Keratinocyte (primary cell): ENCODE results near the gene LIG3. TPM values are rescaled to one million over a fixed set of nuclear protein-coding genes. Genes with fewer than 3 reads are reported as not detected.
A peak's percentile ranks its signal among the peaks of the same experiment; 100 is the strongest.

ENCODE experiments used
- DNase-seq: peaks from one replicate; pipeline ENCODE4 v3.0.0-alpha.2; 2011; ENCODE audit warnings: low read depth, missing footprints, low spot score
- FAIRE-seq: peaks from 2 replicates; lab custom pipeline; 2011; peaks lifted over from hg19 to GRCh38; lab: Jason Lieb, UNC
- H2AFZ ChIP-seq: 2 replicates; pipeline ENCODE4 v1.6.0; 2012; ENCODE audit warnings: low read length, control low read depth, inconsistent platforms; ENCODE audit not compliant: control insufficient read depth
- H3K27ac ChIP-seq: 2 replicates; pipeline ENCODE4 v1.5.1; 2011; ENCODE audit warnings: low read length; ENCODE audit not compliant: control insufficient read depth, insufficient read depth
- H3K27me3 ChIP-seq: 3 replicates; pipeline ENCODE4 v1.6.0; 2011; ENCODE audit warnings: low read length; ENCODE audit not compliant: control insufficient read depth, insufficient read depth; ENCODE audit errors: extremely low read depth
- H3K36me3 ChIP-seq, 2 experiments: 2 replicates in 1 of 2; 3 replicates in 1 of 2; pipeline ENCODE4 v1.5.1; 2011; ENCODE audit warnings: low read length in 2 of 2, mild to moderate bottlenecking in 1 of 2; ENCODE audit not compliant: control insufficient read depth in 2 of 2, insufficient read depth in 2 of 2; ENCODE audit errors: extremely low read depth in 1 of 2
- H3K4me1 ChIP-seq: 3 replicates; pipeline ENCODE4 v1.5.1; 2011; ENCODE audit warnings: low read length; ENCODE audit not compliant: control insufficient read depth, insufficient read depth; ENCODE audit errors: extremely low read depth
- H3K4me2 ChIP-seq: 3 replicates; pipeline ENCODE4 v1.6.0; 2011; ENCODE audit warnings: low read depth, low read length; ENCODE audit not compliant: control insufficient read depth, insufficient read depth; ENCODE audit errors: extremely low read depth
- H3K4me3 ChIP-seq, 3 experiments: fragments of 200-600 bp in 1 of 3; sonication (generic) in 1 of 3; 2 replicates in 2 of 3; 3 replicates in 1 of 3; pipeline ENCODE4 v1.5.1; 2011 to 2016; ENCODE audit warnings: low read length in 3 of 3, mild to moderate bottlenecking in 3 of 3, control low read depth in 2 of 3, inconsistent platforms in 1 of 3, low read depth in 1 of 3, mixed read lengths in 1 of 3, mixed run types in 1 of 3, moderate library complexity in 1 of 3; ENCODE audit not compliant: control insufficient read depth in 2 of 3, insufficient read depth in 2 of 3; ENCODE audit errors: extremely low read depth in 1 of 3
- H3K79me2 ChIP-seq: 2 replicates; pipeline ENCODE4 v1.6.0; 2012; ENCODE audit warnings: low read length; ENCODE audit not compliant: control insufficient read depth, insufficient read depth
- H3K9ac ChIP-seq: 3 replicates; pipeline ENCODE4 v1.6.0; 2011; ENCODE audit warnings: low read length; ENCODE audit not compliant: control insufficient read depth, insufficient read depth; ENCODE audit errors: extremely low read depth
- H3K9me1 ChIP-seq: 3 replicates; pipeline ENCODE4 v1.6.0; 2011; ENCODE audit warnings: low read length; ENCODE audit not compliant: control insufficient read depth, insufficient read depth; ENCODE audit errors: extremely low read depth
- H3K9me3 ChIP-seq: 2 replicates; pipeline ENCODE4 v1.5.1; 2012; ENCODE audit warnings: low read depth, low read length; ENCODE audit not compliant: control insufficient read depth
- H4K20me1 ChIP-seq: 3 replicates; pipeline ENCODE4 v1.6.0; 2011; ENCODE audit warnings: low read length; ENCODE audit not compliant: control insufficient read depth, insufficient read depth; ENCODE audit errors: extremely low read depth
- EZH2 ChIP-seq: IDR thresholded peaks from one replicate; pipeline ENCODE4 v1.6.1; 2012; ENCODE audit warnings: inconsistent platforms, mild to moderate bottlenecking, low read length, moderate library complexity
- dilution Hi-C: fragments of 300-500 bp; cut with MboI; formaldehyde crosslinking; loops from one replicate; pipeline ENCODE4 v1.7.0; 2020; ENCODE audit warnings: low sequenced_read_pairs; ENCODE audit not compliant: extremely low pct_ligation_motif_present
- polyA plus RNA-seq, 5 experiments: library from polyadenylated mRNA; depleted of rRNA in 3 of 5; stranded (reverse) in 3 of 5; stranded (forward) in 1 of 5; unstranded in 1 of 5; fragments of >200 nt; gene quantifications; 1 replicate in 1 of 5; 2 replicates in 3 of 5; 3 replicates in 1 of 5; pipeline versions ENCODE4 v1.2.1 to v1.2.3, GENCODE V29; 2011 to 2012; ENCODE audit warnings: missing spikeins in 2 of 5, low read depth in 1 of 5, low replicate concordance in 1 of 5
- TF ChIP-seq, protein P1 (sequence below), 3 experiments: IDR thresholded peaks in 1 of 3; conservative IDR thresholded peaks in 1 of 3; optimal IDR thresholded peaks in 1 of 3; 2 replicates in 2 of 3; 3 replicates in 1 of 3; pipeline versions ENCODE3 to v1.5.1; 2011; ENCODE audit warnings: low read length in 3 of 3, mild to moderate bottlenecking in 3 of 3, moderate library complexity in 2 of 3, control low read depth in 1 of 3, inconsistent platforms in 1 of 3; ENCODE audit not compliant: insufficient read depth in 2 of 3; ENCODE audit errors: extremely low read depth in 1 of 3

LIG3 gene
- polyA plus RNA-seq, 1 donor (not counting 4 experiments of a cell fraction or from before 2014, with no cell fraction given) = 29.3 TPM

DNA sequence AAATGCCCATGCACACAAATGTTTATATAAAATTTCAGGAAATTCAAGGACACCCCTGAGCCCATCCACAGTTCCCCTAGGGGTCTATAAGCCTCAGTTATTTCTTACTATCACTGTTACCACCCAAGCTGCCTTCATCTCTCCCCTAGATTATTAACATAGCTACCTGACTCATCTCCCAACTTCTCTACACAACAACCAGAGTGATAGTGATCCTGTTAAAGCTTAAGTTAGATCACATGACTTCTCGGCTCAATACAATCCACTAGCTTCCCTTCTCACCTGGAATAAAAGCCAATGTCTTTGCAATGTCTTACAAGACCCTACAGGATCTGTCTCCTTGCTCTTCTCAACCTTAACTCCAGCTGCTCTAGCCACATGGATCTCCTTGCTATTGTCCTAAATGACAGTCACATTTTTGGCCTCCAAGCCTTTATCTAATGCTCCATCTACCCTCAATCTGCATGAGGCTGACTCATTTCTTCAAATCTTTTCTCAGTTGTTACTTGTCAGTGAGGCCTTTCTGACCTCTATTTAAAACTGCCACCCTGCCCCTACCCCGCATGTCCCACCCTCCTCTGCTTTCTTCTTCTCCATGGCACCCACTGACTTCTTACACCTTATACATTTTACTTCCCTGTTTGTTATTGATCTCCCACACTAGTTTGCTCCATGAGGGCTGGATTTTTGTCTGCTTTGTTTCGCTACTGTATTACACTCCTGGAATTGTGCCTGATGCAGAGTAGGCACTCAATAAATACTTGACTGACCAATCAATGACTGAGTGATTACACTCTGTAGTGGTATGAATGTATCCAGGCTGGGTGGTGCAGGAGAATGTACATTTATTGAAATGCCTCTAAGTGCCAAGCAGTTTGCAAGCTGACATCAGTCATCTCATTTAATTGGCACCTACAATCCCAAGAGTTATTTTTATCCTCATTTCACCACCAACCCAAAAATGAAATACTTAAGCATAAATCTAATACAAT, 5.2 kb upstream of the LIG3 start:
- Histone ChIP-seq H3K36me3 (no peaks in the 10 kb centered on the region), H3K9me1 (no peaks in the 10 kb centered on the region), H3K27me3 (no peaks in the 10 kb centered on the region), H3K4me1 (peaks cover 9% of the 10 kb centered on the region), H4K20me1 (no peaks in the 10 kb centered on the region), H3K9ac (no peak overlapping the region), H3K79me2 (no peaks in the 10 kb centered on the region), H3K4me3 (no peak overlapping the region), H3K9me3 (no peaks in the 10 kb centered on the region), H2AFZ (no peak overlapping the region), H3K4me2 (no peak overlapping the region), H3K27ac (no peak overlapping the region)
- no peak for DNase-seq
- dilution Hi-C loops = no loop called here
- TF ChIP-seq EZH2 = no peak
- TF ChIP-seq, protein P1, sequence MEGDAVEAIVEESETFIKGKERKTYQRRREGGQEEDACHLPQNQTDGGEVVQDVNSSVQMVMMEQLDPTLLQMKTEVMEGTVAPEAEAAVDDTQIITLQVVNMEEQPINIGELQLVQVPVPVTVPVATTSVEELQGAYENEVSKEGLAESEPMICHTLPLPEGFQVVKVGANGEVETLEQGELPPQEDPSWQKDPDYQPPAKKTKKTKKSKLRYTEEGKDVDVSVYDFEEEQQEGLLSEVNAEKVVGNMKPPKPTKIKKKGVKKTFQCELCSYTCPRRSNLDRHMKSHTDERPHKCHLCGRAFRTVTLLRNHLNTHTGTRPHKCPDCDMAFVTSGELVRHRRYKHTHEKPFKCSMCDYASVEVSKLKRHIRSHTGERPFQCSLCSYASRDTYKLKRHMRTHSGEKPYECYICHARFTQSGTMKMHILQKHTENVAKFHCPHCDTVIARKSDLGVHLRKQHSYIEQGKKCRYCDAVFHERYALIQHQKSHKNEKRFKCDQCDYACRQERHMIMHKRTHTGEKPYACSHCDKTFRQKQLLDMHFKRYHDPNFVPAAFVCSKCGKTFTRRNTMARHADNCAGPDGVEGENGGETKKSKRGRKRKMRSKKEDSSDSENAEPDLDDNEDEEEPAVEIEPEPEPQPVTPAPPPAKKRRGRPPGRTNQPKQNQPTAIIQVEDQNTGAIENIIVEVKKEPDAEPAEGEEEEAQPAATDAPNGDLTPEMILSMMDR (optimal IDR thresholded peaks at IDR 0.05 in 1 of 3, IDR thresholded peaks at IDR 0.05 in 1 of 3, conservative IDR thresholded peaks at IDR 0.05 in 1 of 3; ENCODE audit: extremely low read depth in 1 of 3, insufficient read depth in 2 of 3, low read length in 3 of 3) = no peak
- FAIRE-seq = no peak

DNA sequence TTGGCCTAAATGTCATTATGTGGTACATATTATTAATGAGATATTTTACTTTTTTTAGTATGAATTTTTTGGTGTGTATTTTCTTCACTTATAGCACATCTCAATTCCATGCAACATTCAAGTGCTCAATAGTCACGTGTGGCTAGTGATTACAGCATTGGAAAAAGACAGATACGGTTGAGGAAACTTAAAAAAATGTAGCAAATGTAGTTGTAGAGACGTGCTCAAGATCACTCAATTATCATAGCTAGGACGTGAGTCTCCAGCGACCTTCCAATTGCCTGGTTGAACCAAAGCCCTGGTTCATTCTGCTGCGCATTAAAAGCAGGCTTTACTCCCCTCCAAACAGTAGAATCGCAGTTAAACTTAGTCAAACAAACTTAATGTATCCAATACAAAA, 1.2 kb upstream of the LIG3 start:
- peaks cover 12% of the 10 kb centered on the region for H3K79me2 ChIP-seq
- no peak overlapping the region for H3K9ac ChIP-seq
- H3K4me2 ChIP-seq = peak overlapping the region; percentile 69
- FAIRE-seq = no peak
- no peak for TF ChIP-seq EZH2
- TF ChIP-seq, protein P1 (optimal IDR thresholded peaks at IDR 0.05 in 1 of 3, IDR thresholded peaks at IDR 0.05 in 1 of 3, conservative IDR thresholded peaks at IDR 0.05 in 1 of 3; ENCODE audit: extremely low read depth in 1 of 3, insufficient read depth in 2 of 3, low read length in 3 of 3) = no peak
- dilution Hi-C loops = no loop called here
- no peaks in the 10 kb centered on the region for H4K20me1 ChIP-seq
- no peaks in the 10 kb centered on the region for H3K9me3 ChIP-seq
- no peak overlapping the region for H3K27ac ChIP-seq
- H3K36me3 ChIP-seq = no peaks in the 10 kb centered on the region
- DNase-seq = no peak
- H3K9me1 ChIP-seq = no peaks in the 10 kb centered on the region
- no peak overlapping the region for H2AFZ ChIP-seq
- H3K4me1 ChIP-seq = peaks cover 18% of the 10 kb centered on the region
- no peaks in the 10 kb centered on the region for H3K27me3 ChIP-seq
- H3K4me3 ChIP-seq = no peak overlapping the region
